ENCODE data around the gene BATF2. TPM values are rescaled to one million over a fixed set of nuclear protein-coding genes. Genes with fewer than 3 reads are reported as not detected.

BATF2 gene
- polyA plus RNA-seq, 1 experiment = 1.5 TPM

DNA sequence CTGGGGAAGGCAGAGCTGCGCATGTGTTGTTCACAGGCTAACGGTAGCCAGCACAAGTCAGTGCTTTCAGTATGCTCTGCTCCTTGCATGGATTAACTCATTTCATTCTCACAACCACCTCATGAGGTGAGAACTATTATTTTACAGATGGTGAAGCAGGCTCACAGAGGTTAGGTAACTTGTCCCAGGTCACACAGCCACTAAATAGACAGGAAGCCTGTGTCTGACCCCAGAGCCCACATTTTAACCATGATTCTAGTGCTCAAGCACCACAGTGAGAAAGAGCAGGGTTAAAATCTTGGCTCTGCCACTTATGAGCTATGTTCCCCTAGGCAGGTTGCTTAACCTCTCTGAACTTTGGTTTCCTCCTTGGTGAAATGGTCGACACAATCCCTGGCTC, 24.2 kb upstream of the BATF2 start:
- POLR2A ChIA-PET = no interaction called here
- Histone ChIP-seq H3K36me3 (ENCODE audit: control insufficient read depth, insufficient read depth, low read length) (peaks cover 4% of the 10 kb centered on the region), H3K4me3 (ENCODE audit: low read depth, low read length) (no peak overlapping the region), H3K27me3 (ENCODE audit: control insufficient read depth, insufficient read depth, low read length) (no peaks in the 10 kb centered on the region)
- DNase-seq (ENCODE audit: low read depth) = no peak
- CTCF ChIA-PET = no interaction called here
- TF ChIP-seq, protein P1, sequence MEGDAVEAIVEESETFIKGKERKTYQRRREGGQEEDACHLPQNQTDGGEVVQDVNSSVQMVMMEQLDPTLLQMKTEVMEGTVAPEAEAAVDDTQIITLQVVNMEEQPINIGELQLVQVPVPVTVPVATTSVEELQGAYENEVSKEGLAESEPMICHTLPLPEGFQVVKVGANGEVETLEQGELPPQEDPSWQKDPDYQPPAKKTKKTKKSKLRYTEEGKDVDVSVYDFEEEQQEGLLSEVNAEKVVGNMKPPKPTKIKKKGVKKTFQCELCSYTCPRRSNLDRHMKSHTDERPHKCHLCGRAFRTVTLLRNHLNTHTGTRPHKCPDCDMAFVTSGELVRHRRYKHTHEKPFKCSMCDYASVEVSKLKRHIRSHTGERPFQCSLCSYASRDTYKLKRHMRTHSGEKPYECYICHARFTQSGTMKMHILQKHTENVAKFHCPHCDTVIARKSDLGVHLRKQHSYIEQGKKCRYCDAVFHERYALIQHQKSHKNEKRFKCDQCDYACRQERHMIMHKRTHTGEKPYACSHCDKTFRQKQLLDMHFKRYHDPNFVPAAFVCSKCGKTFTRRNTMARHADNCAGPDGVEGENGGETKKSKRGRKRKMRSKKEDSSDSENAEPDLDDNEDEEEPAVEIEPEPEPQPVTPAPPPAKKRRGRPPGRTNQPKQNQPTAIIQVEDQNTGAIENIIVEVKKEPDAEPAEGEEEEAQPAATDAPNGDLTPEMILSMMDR (IDR thresholded peaks at IDR 0.05; ENCODE audit: insufficient read depth, low read depth, low read length) = no peak

DNA sequence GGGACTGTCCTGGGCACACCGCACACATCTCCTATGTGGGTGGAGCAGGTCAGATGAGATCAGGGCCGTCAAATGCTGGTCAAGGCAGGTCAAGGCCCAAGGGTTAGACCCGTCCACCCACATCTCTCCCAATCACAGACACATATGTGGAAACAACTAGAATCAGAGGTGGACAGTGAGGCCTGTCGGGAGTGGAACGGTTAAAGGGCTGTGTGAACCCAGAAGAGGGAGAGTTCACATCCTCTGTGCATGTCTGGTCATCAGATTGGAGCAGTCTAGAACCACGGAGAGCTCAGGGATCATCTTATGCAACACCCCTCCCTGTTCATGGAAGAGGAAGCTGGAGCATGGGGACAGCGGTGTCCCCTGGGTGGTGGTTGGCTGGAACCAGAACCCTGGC, 23.1 kb upstream of the BATF2 start:
- H3K4me3 ChIP-seq (ENCODE audit: low read depth, low read length) = no peak overlapping the region
- POLR2A ChIA-PET = no interaction called here
- CTCF ChIA-PET = no interaction called here
- H3K36me3 ChIP-seq (ENCODE audit: control insufficient read depth, insufficient read depth, low read length) = peaks cover 4% of the 10 kb centered on the region
- TF ChIP-seq, protein P1 (IDR thresholded peaks at IDR 0.05; ENCODE audit: insufficient read depth, low read depth, low read length) = no peak
- H3K27me3 ChIP-seq (ENCODE audit: control insufficient read depth, insufficient read depth, low read length) = no peaks in the 10 kb centered on the region
- DNase-seq (ENCODE audit: low read depth) = no peak

DNA sequence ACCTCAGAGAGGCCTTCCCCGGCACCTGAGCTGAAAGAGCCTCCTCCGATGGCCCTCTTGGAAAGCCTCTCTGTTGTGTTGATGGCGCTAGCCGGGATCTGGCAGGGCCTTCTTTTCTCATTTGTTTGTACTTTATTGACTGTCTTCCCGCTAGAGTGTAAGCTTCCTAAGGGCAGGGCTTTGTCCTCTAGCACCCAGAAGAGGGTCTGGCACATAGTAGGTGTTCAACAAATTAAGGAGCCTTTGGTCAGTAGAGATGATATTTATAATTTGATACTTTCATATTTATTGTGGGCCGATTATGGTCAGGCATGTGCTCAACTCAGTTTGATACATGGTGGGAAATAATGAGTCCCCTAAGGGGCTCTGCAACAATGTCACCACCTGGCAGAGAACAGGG, 21.2 kb upstream of the BATF2 start:
- H3K27me3 ChIP-seq (ENCODE audit: control insufficient read depth, insufficient read depth, low read length) = no peaks in the 10 kb centered on the region
- DNase-seq (ENCODE audit: low read depth) = no peak
- peaks cover 4% of the 10 kb centered on the region for H3K36me3 ChIP-seq (ENCODE audit: control insufficient read depth, insufficient read depth, low read length)
- TF ChIP-seq, protein P1 (IDR thresholded peaks at IDR 0.05; ENCODE audit: insufficient read depth, low read depth, low read length) = no peak
- POLR2A ChIA-PET = no interaction called here
- no peak overlapping the region for H3K4me3 ChIP-seq (ENCODE audit: low read depth, low read length)
- CTCF ChIA-PET = interaction anchor here (1.0 kb wide), 1 partner anchor 9 kb away, joined by 3 read pairs; the partner anchor contains the start of gene SNX15

DNA sequence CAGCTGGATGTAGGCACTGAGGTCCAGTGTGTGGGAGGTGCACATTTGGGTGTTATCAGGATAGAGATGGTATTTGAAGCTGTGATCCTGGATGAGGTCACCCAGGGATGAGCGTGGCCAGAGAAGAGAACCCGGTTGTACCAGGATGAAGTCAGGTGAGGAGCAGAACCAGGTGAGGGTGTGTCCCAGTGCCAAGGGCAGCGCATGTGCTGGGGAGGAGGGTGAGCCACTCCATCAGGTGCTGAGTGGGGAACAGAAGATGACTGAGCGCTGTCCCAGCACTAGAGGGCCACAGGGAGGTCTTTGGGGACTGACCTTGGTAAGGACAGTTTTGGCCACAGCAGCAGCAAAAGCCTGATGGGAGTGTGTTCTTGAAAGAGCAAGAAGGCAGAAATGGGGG, 19.9 kb upstream of the BATF2 start:
- ChIA-PET CTCF (no interaction called here), POLR2A (no interaction called here)
- Histone ChIP-seq H3K4me3 (ENCODE audit: low read depth, low read length) (no peak overlapping the region), H3K36me3 (ENCODE audit: control insufficient read depth, insufficient read depth, low read length) (peaks cover 4% of the 10 kb centered on the region), H3K27me3 (ENCODE audit: control insufficient read depth, insufficient read depth, low read length) (no peaks in the 10 kb centered on the region)
- TF ChIP-seq, protein P1 (IDR thresholded peaks at IDR 0.05; ENCODE audit: insufficient read depth, low read depth, low read length) = no peak
- DNase-seq (ENCODE audit: low read depth) = no peak

DNA sequence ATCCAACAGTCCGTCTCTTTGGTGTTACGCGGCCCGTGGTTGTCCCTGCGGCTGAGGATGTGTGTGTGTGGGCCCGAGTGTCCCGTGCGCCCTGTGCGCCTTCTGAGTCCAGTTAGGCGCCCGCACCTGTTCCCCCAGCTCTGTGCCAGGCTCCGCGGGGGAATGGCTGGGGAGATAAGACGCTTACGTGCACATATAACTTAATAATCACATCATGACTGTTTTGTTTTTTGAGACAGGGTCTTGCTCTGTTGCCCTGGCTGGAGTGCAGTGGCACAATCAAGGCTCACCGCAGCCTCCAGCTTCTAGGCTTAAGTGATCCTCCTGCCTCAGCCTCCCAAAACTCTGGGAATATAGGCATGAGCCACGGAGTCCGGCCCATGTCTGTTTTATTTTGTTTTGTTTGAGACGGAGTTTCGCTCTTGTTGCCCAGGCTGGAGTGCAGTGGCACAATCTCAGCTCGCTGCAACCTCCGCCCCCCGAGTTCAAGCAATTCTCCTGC, 18.0 kb upstream of the BATF2 start:
- no peak for DNase-seq (ENCODE audit: low read depth)
- TF ChIP-seq, protein P1 (IDR thresholded peaks at IDR 0.05; ENCODE audit: insufficient read depth, low read depth, low read length) = no peak
- CTCF ChIA-PET = interaction anchor here (0.6 to 5.4 kb wide), 43 partner anchors 8 to 308 kb away, joined by 3 to 56 read pairs (median 5); partner anchors contain the start of genes ATG2A, BATF2, CAPN1 and GPHA2
- H3K4me3 ChIP-seq (ENCODE audit: low read depth, low read length) = peak overlapping the region; percentile 93
- H3K27me3 ChIP-seq (ENCODE audit: control insufficient read depth, insufficient read depth, low read length) = no peaks in the 10 kb centered on the region
- peaks cover 3% of the 10 kb centered on the region for H3K36me3 ChIP-seq (ENCODE audit: control insufficient read depth, insufficient read depth, low read length)
- POLR2A ChIA-PET = interaction anchor here (0.6 kb wide), 1 partner anchor 120 kb away, joined by 3 read pairs; no protein-coding TSS in a partner anchor
